K562 (cell line): ENCODE measurements around the gene SPATA32. TPM values are rescaled to one million over a fixed set of nuclear protein-coding genes. Genes with fewer than 3 reads are reported as not detected.

Experiments
- BRCA1 ChIP-seq, 2 experiments: fragments of 450-650 bp in 1 of 2; sonication (generic) in 1 of 2; formaldehyde crosslinking in 1 of 2; IDR thresholded peaks; 2 replicates each; pipeline versions ENCODE4 v1.5.0 to v1.6.1; 2017 to 2020; ENCODE audit warnings: mild to moderate bottlenecking in 1 of 2, missing genetic modification reagents in 1 of 2
- IRF9 ChIP-seq: fragments of 450-650 bp; IDR thresholded peaks from 2 replicates; pipeline ENCODE4 v1.6.1; 2016; ENCODE audit warnings: missing biosample characterization, missing genetic modification characterization
- NR1H2 ChIP-seq: sonication (generic); formaldehyde crosslinking; IDR thresholded peaks from 2 replicates; pipeline ENCODE4 v1.4.0; 2020; ENCODE audit warnings: mild to moderate bottlenecking, missing genetic modification reagents
- POLR2G ChIP-seq: fragments of 200-400 bp; formaldehyde crosslinking; IDR thresholded peaks from 2 replicates; pipeline ENCODE4 v1.6.1; 2017; ENCODE audit warnings: low read depth, mild to moderate bottlenecking, antibody characterized with exemption, low read length, moderate library complexity
- SMAD1 ChIP-seq: fragments of 150-350 bp; IDR thresholded peaks from 2 replicates; pipeline ENCODE4 v1.6.1; 2014; ENCODE audit warnings: low read length, low read depth; ENCODE audit not compliant: partially characterized antibody
- THAP12 ChIP-seq: fragments of 250-450 bp; sonication (Bioruptor Pico); IDR thresholded peaks from 2 replicates; pipeline ENCODE4 v1.9.0; 2021; ENCODE audit warnings: mild to moderate bottlenecking, inconsistent platforms
- TOE1 ChIP-seq, 2 experiments: fragments of 450-650 bp in 1 of 2; sonication (generic) in 1 of 2; formaldehyde crosslinking in 1 of 2; IDR thresholded peaks; 2 replicates each; pipeline versions ENCODE4 v1.7.1 to v1.8.0; 2016 to 2022; ENCODE audit warnings: borderline replicate concordance in 2 of 2, mild to moderate bottlenecking in 2 of 2, antibody characterized with exemption in 1 of 2, inconsistent platforms in 1 of 2, low read depth in 1 of 2, missing genetic modification reagents in 1 of 2, moderate library complexity in 1 of 2
- VEZF1 ChIP-seq: fragments of 200-800 bp; sonication (Bioruptor generic); IDR thresholded peaks from 2 replicates; pipeline ENCODE4 v1.6.1; 2017; ENCODE audit warnings: missing genetic modification characterization, missing compliant biosample characterization
- YY1 ChIP-seq, 3 experiments: IDR thresholded peaks; 2 replicates each; pipeline ENCODE4 v1.6.1; 2011; ENCODE audit warnings: low read length in 2 of 3, mild to moderate bottlenecking in 2 of 3, moderate library complexity in 2 of 3, borderline replicate concordance in 1 of 3, control low read depth in 1 of 3, low read depth in 1 of 3; ENCODE audit not compliant: insufficient read depth in 3 of 3, insufficient replicate concordance in 2 of 3, control insufficient read depth in 1 of 3, insufficient read length in 1 of 3; ENCODE audit errors: extremely low read depth in 1 of 3
- ZBTB11 ChIP-seq, 3 experiments: fragments of 200-800 bp in 1 of 3; fragments of 250-450 bp in 1 of 3; fragments of 450-650 bp in 1 of 3; sonication (Bioruptor Pico) in 1 of 3; sonication (Bioruptor generic) in 1 of 3; formaldehyde crosslinking in 1 of 3; IDR thresholded peaks; 2 replicates each; pipeline versions ENCODE4 v1.6.1 to v1.8.0; 2016 to 2022; ENCODE audit warnings: mild to moderate bottlenecking in 2 of 3, missing genetic modification characterization in 2 of 3, missing compliant biosample characterization in 1 of 3, moderate library complexity in 1 of 3
- ZNF121 ChIP-seq: sonication (generic); formaldehyde crosslinking; conservative IDR thresholded peaks from 2 replicates; pipeline ENCODE4 v1.8.0; 2022; ENCODE audit warnings: missing genetic modification reagents
- polyA plus RNA-seq, 8 experiments: library from polyadenylated mRNA; depleted of rRNA in 4 of 8; stranded (reverse) in 5 of 8; unstranded in 3 of 8; fragments of >200 nt; fragmentation: Nextera tagmentation in 2 of 8; fragmentation: Illumina TruSeq in 1 of 8; extraction: Ambion mirVana in 2 of 8; extraction: Trizol in 1 of 8; gene quantifications; 2 replicates each; pipeline versions ENCODE4 v1.2.1 to v1.2.3, GENCODE V29; 2011 to 2014; ENCODE audit warnings: inconsistent platforms in 1 of 8, missing spikeins in 1 of 8
- total RNA-seq, 7 experiments: library from RNA; depleted of rRNA in 6 of 7; stranded (reverse); fragments of >200 nt in 6 of 7; fragmentation: Illumina TruSeq in 2 of 7; extraction: Trizol in 2 of 7; gene quantifications; 2 replicates each; pipeline versions ENCODE4 v1.2.1 to v1.2.3, GENCODE V29; 2011 to 2021; ENCODE audit warnings: low replicate concordance in 1 of 7
- TF ChIP-seq, protein P1 (sequence below): sonication (generic); formaldehyde crosslinking; IDR thresholded peaks from 2 replicates; pipeline ENCODE4 v1.8.0; 2022; ENCODE audit warnings: missing genetic modification reagents, mild to moderate bottlenecking, borderline replicate concordance
- TF ChIP-seq, protein P2 (sequence below): sonication (generic); formaldehyde crosslinking; IDR thresholded peaks from 2 replicates; pipeline ENCODE4 v1.8.1; 2022; ENCODE audit warnings: missing genetic modification reagents

SPATA32 gene
- total and polyA plus RNA-seq, 9 of the 15 experiments (the other 6 are each of a cell fraction or from before 2014, with no cell fraction given): 0.03 to 0.06 TPM; not detected in 7

GRCh38 chr17:45222996-45223538, 38.8 kb downstream of the SPATA32 start (continued):
- TF ChIP-seq ZNF121 (CRISPR knock-in tag): peak; percentile 58; the same call in 1 of the 2 replicates
- TF ChIP-seq ZBTB11 (CRISPR knock-in tag; IDR thresholded peaks at IDR 0.05): no peak
- no peak for TF ChIP-seq SMAD1
- peak in 1 of 3 experiments; percentile 7 for TF ChIP-seq YY1 (IDR thresholded peaks at IDR 0.05; ENCODE audit: borderline replicate concordance in 1 of 3, control insufficient read depth in 1 of 3, extremely low read depth in 1 of 3, insufficient read depth in 3 of 3, insufficient read length in 1 of 3, insufficient replicate concordance in 2 of 3, low read depth in 1 of 3, low read length in 2 of 3)
- no peak for TF ChIP-seq TOE1 (IDR thresholded peaks at IDR 0.05; ENCODE audit: borderline replicate concordance)
- TF ChIP-seq TOE1 (CRISPR knock-in tag; IDR thresholded peaks at IDR 0.05; ENCODE audit: borderline replicate concordance, low read depth): no peak
- no peak for TF ChIP-seq THAP12 (CRISPR knock-in tag)
- TF ChIP-seq POLR2G: 0 out of 2 replicates have a peak, but pooled peaks have one; percentile 13
- no peak for TF ChIP-seq VEZF1 (CRISPR knock-in tag)
- TF ChIP-seq, protein P1, sequence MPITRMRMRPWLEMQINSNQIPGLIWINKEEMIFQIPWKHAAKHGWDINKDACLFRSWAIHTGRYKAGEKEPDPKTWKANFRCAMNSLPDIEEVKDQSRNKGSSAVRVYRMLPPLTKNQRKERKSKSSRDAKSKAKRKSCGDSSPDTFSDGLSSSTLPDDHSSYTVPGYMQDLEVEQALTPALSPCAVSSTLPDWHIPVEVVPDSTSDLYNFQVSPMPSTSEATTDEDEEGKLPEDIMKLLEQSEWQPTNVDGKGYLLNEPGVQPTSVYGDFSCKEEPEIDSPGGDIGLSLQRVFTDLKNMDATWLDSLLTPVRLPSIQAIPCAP (CRISPR knock-in tag): no peak
- TF ChIP-seq NR1H2: no peak
- TF ChIP-seq IRF9: no peak
- TF ChIP-seq, protein P2, sequence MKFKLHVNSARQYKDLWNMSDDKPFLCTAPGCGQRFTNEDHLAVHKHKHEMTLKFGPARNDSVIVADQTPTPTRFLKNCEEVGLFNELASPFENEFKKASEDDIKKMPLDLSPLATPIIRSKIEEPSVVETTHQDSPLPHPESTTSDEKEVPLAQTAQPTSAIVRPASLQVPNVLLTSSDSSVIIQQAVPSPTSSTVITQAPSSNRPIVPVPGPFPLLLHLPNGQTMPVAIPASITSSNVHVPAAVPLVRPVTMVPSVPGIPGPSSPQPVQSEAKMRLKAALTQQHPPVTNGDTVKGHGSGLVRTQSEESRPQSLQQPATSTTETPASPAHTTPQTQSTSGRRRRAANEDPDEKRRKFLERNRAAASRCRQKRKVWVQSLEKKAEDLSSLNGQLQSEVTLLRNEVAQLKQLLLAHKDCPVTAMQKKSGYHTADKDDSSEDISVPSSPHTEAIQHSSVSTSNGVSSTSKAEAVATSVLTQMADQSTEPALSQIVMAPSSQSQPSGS (CRISPR knock-in tag): no peak
- no peak for TF ChIP-seq BRCA1 (IDR thresholded peaks at IDR 0.05)
- TF ChIP-seq BRCA1 (CRISPR knock-in tag; IDR thresholded peaks at IDR 0.05): no peak
